ENCODE data around the gene GRIN3A.
A peak's percentile ranks its signal among the peaks of the same experiment; 100 is the strongest.
"Not testable (repeated sequence)": the region's sequence is repeated elsewhere in the genome, so short reads cannot be mapped to it uniquely, and the experiment has no call there.

Gene GRIN3A

GRCh38 chr9:101578378-101578777, 160.1 kb downstream of the GRIN3A start:
- DNase-seq (ENCODE audit: low spot score) = no peak

GRCh38 chr9:101574731-101575333, 163.6 kb downstream of the GRIN3A start:
- no peak for DNase-seq (ENCODE audit: low spot score)

DNA sequence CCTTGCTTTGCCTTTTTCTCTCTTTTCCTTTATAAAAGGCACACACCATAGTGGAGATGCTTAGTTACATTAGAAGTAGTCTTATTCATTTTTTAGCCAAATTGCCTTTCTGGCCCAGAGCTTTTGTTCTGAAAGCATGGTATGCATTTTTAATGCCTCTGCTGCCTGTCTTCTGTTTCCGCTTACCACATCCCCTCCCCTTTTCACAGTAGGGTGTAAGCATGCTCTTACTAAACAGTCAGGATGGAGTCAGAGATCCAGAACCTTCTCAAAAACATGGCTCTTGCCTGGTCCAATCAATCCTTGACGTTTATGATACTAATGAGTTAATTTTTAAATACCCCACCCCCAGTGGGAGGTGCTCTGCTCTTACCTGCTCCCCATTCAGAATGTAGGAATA, 166.1 kb downstream of the GRIN3A start:
- DNase-seq (ENCODE audit: low spot score) = no peak

GRCh38 chr9:101571114-101571513, 167.3 kb downstream of the GRIN3A start:
- peak; percentile 59 for DNase-seq (ENCODE audit: low spot score)

DNA sequence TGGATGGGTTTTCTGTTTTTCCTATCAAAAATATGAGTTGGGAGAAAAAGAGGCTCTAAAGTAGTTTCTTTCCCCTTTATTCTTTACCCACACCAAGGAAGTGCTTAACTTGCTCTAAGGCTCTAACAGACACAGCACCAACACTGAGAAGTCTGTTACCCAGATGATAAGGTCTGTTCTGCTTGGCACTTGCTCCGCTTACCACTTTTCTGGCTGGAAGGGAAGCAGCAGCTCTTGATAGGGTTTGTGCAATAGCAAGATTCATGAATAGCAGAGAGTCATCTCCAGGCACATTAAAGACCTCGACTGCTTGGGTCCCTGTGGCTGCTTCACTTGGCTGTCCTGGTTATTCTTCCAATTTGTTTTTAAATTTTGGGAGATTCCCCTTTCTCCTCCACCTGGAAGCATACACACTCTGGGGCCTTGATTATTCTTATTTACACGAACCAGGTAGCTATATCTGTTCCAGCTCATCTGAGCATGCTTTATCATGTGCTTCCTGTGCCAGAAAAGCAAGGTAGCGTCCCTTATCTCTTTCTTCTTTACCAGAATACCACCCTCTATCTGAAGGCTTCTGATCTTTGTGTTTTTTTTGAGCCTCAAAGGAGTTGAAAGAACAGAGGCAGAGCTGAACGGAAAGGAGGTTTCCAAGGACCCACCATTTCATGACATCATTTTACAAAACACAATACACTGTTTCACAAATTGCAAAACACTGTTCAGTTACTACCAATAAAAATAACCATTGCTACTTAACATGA, 168.5 kb downstream of the GRIN3A start:
- peak; percentile 83 for DNase-seq (ENCODE audit: low spot score)

GRCh38 chr9:101567725-101568350, 170.6 kb downstream of the GRIN3A start:
- peak; percentile 40 for DNase-seq (ENCODE audit: low spot score)

DNA sequence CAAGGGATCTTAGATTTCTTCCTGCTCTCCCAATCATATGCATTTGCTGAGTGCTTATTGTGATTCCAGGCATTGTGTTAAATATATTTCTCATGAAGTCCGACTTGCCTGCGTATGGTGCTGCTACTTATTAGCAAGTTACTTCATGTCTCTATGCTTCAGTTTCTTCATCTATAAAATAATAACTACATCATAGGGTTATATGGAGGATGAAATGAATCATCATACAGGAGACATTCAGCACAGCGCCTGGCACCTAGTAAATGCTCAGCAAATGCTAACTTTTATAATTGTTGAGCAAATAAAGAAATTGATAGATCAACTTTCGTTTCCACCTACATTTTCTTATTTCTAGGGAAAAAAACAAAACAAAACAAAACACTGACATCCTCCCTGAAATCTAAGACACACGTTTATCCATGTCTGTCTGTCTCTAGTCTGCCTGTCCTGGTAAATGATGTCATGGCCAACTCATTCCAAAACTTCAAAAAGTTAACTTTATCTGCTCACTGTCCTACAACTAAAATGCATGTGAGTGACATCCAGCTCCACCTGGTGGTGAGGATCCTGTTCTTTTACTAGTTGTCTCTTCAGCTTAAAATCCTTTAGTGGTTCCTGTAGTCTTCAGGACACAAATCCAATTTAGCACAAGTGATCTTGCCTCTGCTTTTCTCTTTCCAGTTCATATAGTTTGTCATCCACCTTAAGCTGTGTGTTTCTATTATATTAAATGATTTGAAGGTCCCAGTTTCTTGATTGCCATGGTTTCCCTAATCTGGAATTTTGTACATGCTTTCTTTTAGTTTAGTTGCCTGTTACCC, 171.3 kb downstream of the GRIN3A start:
- DNase-seq (ENCODE audit: low spot score) = peak; percentile 68

DNA sequence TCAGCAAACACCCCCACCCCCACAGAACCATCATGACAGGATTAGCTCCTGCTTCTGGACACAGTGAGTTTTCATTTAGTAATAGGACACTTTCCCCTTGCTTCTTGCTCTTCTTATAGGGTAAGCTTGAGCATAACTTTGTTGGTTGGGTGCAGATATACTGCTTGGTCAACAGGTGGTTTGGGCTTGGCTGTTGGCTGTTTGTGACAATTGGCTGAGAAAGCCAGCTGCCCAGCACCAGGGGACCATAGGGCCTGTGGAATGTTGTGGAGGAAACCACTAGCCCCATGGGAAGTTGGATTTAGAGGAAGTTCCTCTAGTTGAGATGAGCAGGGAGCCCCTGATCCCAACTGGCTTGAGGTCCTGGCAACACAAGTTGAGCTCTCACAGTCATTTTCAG, 174.2 kb downstream of the GRIN3A start:
- no peak for DNase-seq (ENCODE audit: low spot score)

- no peak for DNase-seq (ENCODE audit: low spot score)
These were observed 175.5 kb downstream of the GRIN3A start for GRCh38 chr9:101562966-101563365.

- DNase-seq (ENCODE audit: low spot score) = no peak
These were observed 176.7 kb downstream of the GRIN3A start for GRCh38 chr9:101561740-101562139.

DNA sequence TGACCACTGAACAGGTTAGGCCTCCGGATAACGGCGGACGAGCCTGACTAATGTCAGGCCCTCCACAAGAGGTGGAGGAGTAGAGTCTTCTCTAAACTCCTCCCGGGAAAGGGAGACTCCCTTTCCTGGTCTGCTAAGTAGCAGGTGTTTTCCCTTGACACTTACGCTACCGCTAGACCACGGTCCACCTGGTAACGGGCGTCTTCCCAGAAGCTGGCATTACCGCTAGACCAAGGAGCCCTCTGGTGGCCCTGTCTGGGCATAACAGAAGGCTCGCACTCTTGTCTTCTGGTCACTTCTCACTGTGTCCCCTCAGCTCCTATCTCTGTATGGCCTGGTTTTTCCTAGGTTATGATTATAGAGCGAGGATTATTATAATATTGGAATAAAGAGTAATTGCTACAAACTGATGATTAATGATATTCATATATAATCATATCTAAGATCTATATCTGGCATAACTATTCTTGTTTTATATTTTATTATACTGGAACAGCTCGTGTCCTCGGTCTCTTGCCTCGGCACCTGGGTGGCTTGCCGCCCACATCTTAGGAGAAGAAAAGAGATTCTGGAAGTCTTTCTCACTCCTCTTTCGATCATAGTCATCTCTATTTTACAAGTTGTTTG, 188.9 kb downstream of the GRIN3A start:
- not testable (repeated sequence) for DNase-seq (ENCODE audit: low spot score)

- DNase-seq (ENCODE audit: low spot score) = no peak
These were observed 195.2 kb downstream of the GRIN3A start for GRCh38 chr9:101543098-101543735.

GRCh38 chr9:101540069-101540468, 198.4 kb downstream of the GRIN3A start:
- no peak for DNase-seq (ENCODE audit: low spot score)

DNA sequence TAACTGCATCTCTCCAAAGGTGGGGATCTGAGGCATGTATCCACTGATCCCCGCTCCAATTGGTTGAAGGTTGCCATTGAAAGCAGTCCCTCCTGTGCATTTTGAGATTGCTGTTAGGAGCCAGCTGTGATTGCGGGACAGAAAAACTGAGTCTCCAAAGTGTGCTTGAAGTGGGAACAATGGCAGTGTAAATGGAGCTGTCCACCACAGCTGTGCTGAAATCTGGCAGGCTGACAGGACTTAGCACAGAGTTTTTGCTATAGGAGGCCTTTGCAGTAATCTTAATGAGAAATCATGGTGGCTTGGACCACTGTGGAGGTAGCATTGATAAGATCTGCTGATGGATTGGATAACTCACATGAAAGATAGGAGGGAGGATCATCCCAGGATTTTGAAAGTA, 201.5 kb downstream of the GRIN3A start:
- DNase-seq (ENCODE audit: low spot score) = no peak

GRCh38 chr9:101536351-101536750, 202.1 kb downstream of the GRIN3A start:
- DNase-seq (ENCODE audit: low spot score) = no peak

- peak; percentile 100 for DNase-seq (ENCODE audit: low spot score)
These were observed 204.9 kb downstream of the GRIN3A start, which contains the start of gene RNF20 for GRCh38 chr9:101533334-101534204. RNF20 (plus strand) TSS chr9:101533853; CDS start chr9:101535424, 1,571 bp downstream.

DNA sequence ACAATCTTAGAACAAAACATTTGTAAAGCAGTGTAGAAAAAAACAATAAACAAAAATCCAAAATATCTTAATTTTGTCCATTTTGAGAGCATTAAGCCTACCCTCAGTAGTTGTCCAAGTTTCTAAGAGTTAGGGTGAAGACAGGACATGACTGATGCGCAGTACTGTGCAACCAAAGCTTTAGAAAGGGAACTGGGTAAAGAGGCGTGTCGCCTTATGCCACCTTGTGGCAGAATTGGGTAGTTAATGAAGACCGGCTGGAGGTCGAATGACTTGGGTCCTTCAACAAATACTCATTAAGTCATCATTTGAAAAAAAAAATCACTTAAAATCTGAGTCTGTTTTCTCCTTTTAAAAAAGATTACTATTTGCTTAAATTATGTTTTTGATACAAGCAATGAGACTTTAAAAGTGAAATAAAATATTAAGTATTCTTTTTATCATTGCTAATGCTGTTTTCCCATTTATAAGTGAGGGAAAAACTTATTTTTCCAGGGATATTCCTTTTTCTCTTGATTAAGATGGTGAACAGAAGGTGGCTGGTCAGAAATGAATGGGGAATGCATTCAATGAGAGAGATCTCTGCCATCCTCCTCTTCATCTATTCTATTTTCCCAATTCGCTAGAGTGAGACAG, 208.3 kb downstream of the GRIN3A start:
- DNase-seq (ENCODE audit: low spot score) = peak; percentile 78

GRCh38 chr9:101528015-101528414, 210.4 kb downstream of the GRIN3A start:
- no peak for DNase-seq (ENCODE audit: low spot score)

DNA sequence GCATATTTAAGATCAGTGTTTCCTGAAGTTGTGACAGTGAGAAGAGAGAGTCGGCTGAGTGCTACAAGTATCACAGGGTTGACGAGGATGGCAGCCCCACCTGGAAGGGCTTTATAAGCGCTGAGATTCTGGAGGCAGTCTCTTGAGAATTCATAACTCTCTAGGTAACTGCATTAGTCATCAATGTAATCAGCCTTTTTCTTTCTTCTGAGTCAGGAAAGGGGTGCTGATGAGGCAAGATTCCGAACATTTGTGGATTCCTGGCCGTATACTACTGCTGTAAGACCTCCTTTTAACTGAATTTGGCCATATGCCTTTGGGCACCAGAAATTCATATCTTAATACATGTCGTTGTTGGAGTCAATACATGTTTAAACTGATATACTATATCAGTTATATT, 211.4 kb downstream of the GRIN3A start:
- no peak for DNase-seq (ENCODE audit: low spot score)

DNA sequence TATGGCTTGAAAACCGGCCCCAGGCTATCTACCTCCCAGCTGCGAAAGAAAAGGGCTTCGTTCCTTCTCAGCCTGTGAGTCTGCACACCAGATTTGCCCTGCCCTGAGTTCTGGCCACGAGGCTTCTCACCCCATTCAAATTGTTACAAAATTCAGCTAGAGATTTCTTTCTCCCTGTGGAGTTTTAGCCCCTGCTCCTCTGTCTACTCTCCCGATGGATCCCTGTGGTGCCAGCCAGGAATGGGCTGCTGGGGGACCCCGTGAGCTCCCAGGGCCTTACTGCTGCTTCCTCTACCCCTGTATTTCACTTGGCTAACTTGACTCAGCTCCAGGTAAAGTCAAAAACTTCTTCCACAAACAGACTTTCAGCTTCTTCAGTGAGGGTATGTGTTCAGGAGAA, 214.1 kb downstream of the GRIN3A start:
- DNase-seq (ENCODE audit: low spot score) = no peak
